22Rv1 (cell line): Measurements from ENCODE around the gene ODAD4.

ENCODE experiments used
- CTCF ChIP-seq: fragments of 450-650 bp; IDR thresholded peaks from 2 replicates; pipeline ENCODE4 v1.5.1; 2017; ENCODE audit warnings: mild to moderate bottlenecking
- ZFX ChIP-seq: fragments of 450-650 bp; IDR thresholded peaks from 2 replicates; pipeline ENCODE4 v1.6.1; 2017; ENCODE audit warnings: antibody characterized with exemption, borderline replicate concordance

GRCh38 chr17:41989702-41990419 is 59.4 kb downstream of the ODAD4 start:
- no peak for TF ChIP-seq CTCF
- TF ChIP-seq ZFX = no peak
